Panc1 (cell line): Measurements from ENCODE around the gene HSD17B14. TPM values are rescaled to one million over a fixed set of nuclear protein-coding genes. Genes with fewer than 3 reads are reported as not detected.
"Not testable (repeated sequence)": the region's sequence is repeated elsewhere in the genome, so short reads cannot be mapped to it uniquely, and the experiment has no call there.

Experiments
- ATAC-seq: fragments of 200-7000 bp; cut with Tn5 transposase; 2 replicates; pipeline ENCODE4 v1.9.1; 2020; ENCODE audit warnings: mild to moderate bottlenecking, moderate library complexity
- BruUV-seq: library from RNA; stranded (reverse); fragments of 400-500 nt; replicated peaks from 2 replicates; lab custom pipeline; 2021; lab: Mats Ljungman, UMichigan
- CTCF ChIA-PET: fragments of 300-600 bp; sonication (Branson Sonifier 250); formaldehyde crosslinking; loops from one replicate; lab custom pipeline; 2022; ENCODE audit warnings: antibody characterized with exemption; lab: Charles Lee
- POLR2A ChIA-PET: fragments of 300-600 bp; sonication (Branson Sonifier 250); formaldehyde crosslinking; loops from one replicate; lab custom pipeline; 2022; ENCODE audit warnings: antibody characterized with exemption; lab: Charles Lee
- DNase-seq: peaks from one replicate; pipeline ENCODE4 v3.0.0-alpha.2; 2010; ENCODE audit warnings: low read depth, low spot score
- H3K27ac ChIP-seq: 2 replicates; pipeline ENCODE4 v1.5.1; 2011; ENCODE audit warnings: mild to moderate bottlenecking, low read length, inconsistent platforms
- H3K27me3 ChIP-seq: fragments of 200-500 bp; sonication (Bioruptor generic); 2 replicates; pipeline ENCODE4 v1.6.0; 2014; ENCODE audit warnings: low read length, inconsistent platforms; ENCODE audit not compliant: control insufficient read depth, insufficient read depth
- H3K36me3 ChIP-seq: fragments of 200-500 bp; sonication (Bioruptor generic); 2 replicates; pipeline ENCODE4 v1.5.1; 2014; ENCODE audit warnings: inconsistent platforms, mild to moderate bottlenecking, low read length, moderate library complexity; ENCODE audit not compliant: control insufficient read depth, insufficient read depth
- H3K4me1 ChIP-seq: 2 replicates; pipeline ENCODE4 v1.5.1; 2011; ENCODE audit warnings: inconsistent platforms, mild to moderate bottlenecking, low read length, moderate library complexity; ENCODE audit not compliant: control insufficient read depth, insufficient read depth
- H3K4me3 ChIP-seq, 2 experiments: 2 replicates each; pipeline ENCODE4 v1.5.1; 2011 to 2012; ENCODE audit warnings: low read depth in 2 of 2, low read length in 2 of 2, mild to moderate bottlenecking in 2 of 2, inconsistent platforms in 1 of 2, moderate library complexity in 1 of 2
- H3K9me3 ChIP-seq: fragments of 200-500 bp; sonication (Bioruptor generic); 2 replicates; pipeline ENCODE4 v1.5.1; 2014; ENCODE audit warnings: low read depth, mild to moderate bottlenecking, inconsistent platforms, low read length, moderate library complexity; ENCODE audit not compliant: control insufficient read depth, insufficient read depth
- CTCF ChIP-seq: fragments of 450-650 bp; IDR thresholded peaks from 2 replicates; pipeline ENCODE4 v1.5.1; 2017; ENCODE audit warnings: mild to moderate bottlenecking
- POLR2AphosphoS5 ChIP-seq: IDR thresholded peaks from 2 replicates; pipeline ENCODE4 v1.6.1; 2012; ENCODE audit warnings: mild to moderate bottlenecking, low read depth, low read length, moderate library complexity
- REST ChIP-seq, 2 experiments: IDR thresholded peaks; 2 replicates each; pipeline ENCODE4 v1.6.1; 2011 to 2012; ENCODE audit warnings: low read depth in 2 of 2, control low read depth in 1 of 2, low read length in 1 of 2, mild to moderate bottlenecking in 1 of 2, moderate library complexity in 1 of 2; ENCODE audit not compliant: insufficient read depth in 1 of 2
- SIN3A ChIP-seq: IDR thresholded peaks from 2 replicates; pipeline ENCODE4 v1.6.1; 2012; ENCODE audit warnings: low read depth, mild to moderate bottlenecking, low read length, moderate library complexity, borderline replicate concordance; ENCODE audit not compliant: insufficient read depth
- TCF7L2 ChIP-seq: IDR thresholded peaks from 2 replicates; pipeline ENCODE4 v1.6.1; 2011; ENCODE audit warnings: mild to moderate bottlenecking, low read depth, low read length, inconsistent platforms
- in situ Hi-C: cut with HindIII; loops from 2 replicates; pipeline ENCODE4 v1.10.0; 2016; ENCODE audit warnings: low sequenced_read_pairs, low pct_unique_long_range_greater_than_20kb
- intact Hi-C: fragments of 100-400 bp; cut with micrococcal nuclease; formaldehyde crosslinking; loops from one replicate; pipeline ENCODE4 v1.10.0; 2022; ENCODE audit not compliant: unreplicated experiment
- total RNA-seq: library from RNA; stranded (reverse); gene quantifications from one replicate; pipeline ENCODE4 v1.2.1, GENCODE V29; 2021; ENCODE audit not compliant: unreplicated experiment

HSD17B14 gene
- total RNA-seq, 1 experiment from 2014 or later = 20.8 TPM

- Histone ChIP-seq H3K9me3 (no peaks in the 10 kb centered on the region), H3K4me1 (no peaks in the 10 kb centered on the region), H3K36me3 (no peaks in the 10 kb centered on the region), H3K27ac (no peak overlapping the region), H3K27me3 (no peaks in the 10 kb centered on the region), H3K4me3 (no peak overlapping the region)
- CTCF ChIA-PET = no interaction called here
- DNase-seq (no peak), ATAC-seq (no peak)
- TF ChIP-seq TCF7L2 (no peak), POLR2AphosphoS5 (no peak), SIN3A (no peak), REST (IDR thresholded peaks at IDR 0.05; ENCODE audit: insufficient read depth in 1 of 2, low read depth in 2 of 2, low read length in 1 of 2) (no peak), CTCF (no peak)
- POLR2A ChIA-PET = no interaction called here
- intact Hi-C loops = no loop called here
- in situ Hi-C loops = no loop called here
- BruUV-seq = no TSS peak
Measured at GRCh38 chr19:48768994-48769713, 67.1 kb downstream of the HSD17B14 start.

- CTCF ChIA-PET = not testable (repeated sequence)
Measured at GRCh38 chr19:48768171-48768753, 68.0 kb downstream of the HSD17B14 start.

GRCh38 chr19:48765816-48766215 lies 70.5 kb downstream of the HSD17B14 start:
- CTCF ChIA-PET, POLR2A ChIA-PET, H3K9me3 ChIP-seq, in situ Hi-C loops, H3K36me3 ChIP-seq, H3K27ac ChIP-seq, ATAC-seq, H3K4me3 ChIP-seq, H3K4me1 ChIP-seq, H3K27me3 ChIP-seq, BruUV-seq, intact Hi-C loops, DNase-seq: not testable (repeated sequence)

More at GRCh38 chr19:48768171-48768753, 68.0 kb downstream of the HSD17B14 start:
- DNase-seq, POLR2A ChIA-PET, H3K36me3 ChIP-seq, H3K27ac ChIP-seq, intact Hi-C loops, H3K4me3 ChIP-seq, ATAC-seq, H3K27me3 ChIP-seq, H3K4me1 ChIP-seq, in situ Hi-C loops, BruUV-seq, H3K9me3 ChIP-seq: not testable (repeated sequence)

Other genes with a start within 250 kb of the HSD17B14 start
- gene SPACA4, start 229.7 kb downstream of the HSD17B14 start, total RNA-seq = not detected
- gene FAM83E, start 221.4 kb downstream of the HSD17B14 start, total RNA-seq = 1.0 TPM
- 670 TPM for gene RPL18, start 217.3 kb downstream of the HSD17B14 start, total RNA-seq
- gene SPHK2, start 217.0 kb downstream of the HSD17B14 start, total RNA-seq = 19.5 TPM
- 7.4 TPM for gene DBP, start 199.1 kb downstream of the HSD17B14 start, total RNA-seq
- 12.6 TPM for gene CA11, start 190.3 kb downstream of the HSD17B14 start, total RNA-seq
- 0.23 TPM for gene NTN5, start 163.5 kb downstream of the HSD17B14 start, total RNA-seq
- gene FUT2, start 140.5 kb downstream of the HSD17B14 start, total RNA-seq = 0.08 TPM
- 3.3 TPM for gene MAMSTR, start 116.8 kb downstream of the HSD17B14 start, total RNA-seq
- 0.41 TPM for gene RASIP1, start 95.9 kb downstream of the HSD17B14 start, total RNA-seq
- not detected for gene IZUMO1, start 89.6 kb downstream of the HSD17B14 start, total RNA-seq
- 0.13 TPM for gene FUT1, start 83.8 kb downstream of the HSD17B14 start, total RNA-seq
- gene FGF21, start 81.0 kb downstream of the HSD17B14 start, total RNA-seq = not detected
- gene BCAT2, start 25.5 kb downstream of the HSD17B14 start, total RNA-seq = 34.6 TPM
- gene PLEKHA4, start 32.1 kb upstream of the HSD17B14 start, total RNA-seq = 4.2 TPM
- gene PPP1R15A, start 35.9 kb upstream of the HSD17B14 start, total RNA-seq = 27.1 TPM
- gene TULP2, start 62.3 kb upstream of the HSD17B14 start, total RNA-seq = 0.15 TPM
- 102 TPM for gene NUCB1, start 63.8 kb upstream of the HSD17B14 start, total RNA-seq
- 0.85 TPM for gene DHDH, start 97.2 kb upstream of the HSD17B14 start, total RNA-seq
- 100 TPM for gene BAX, start 118.4 kb upstream of the HSD17B14 start, total RNA-seq
- gene FTL, start 128.8 kb upstream of the HSD17B14 start, total RNA-seq = 1,332 TPM
- 20.2 TPM for gene GYS1, start 156.8 kb upstream of the HSD17B14 start, total RNA-seq
- 170 TPM for gene RUVBL2, start 157.4 kb upstream of the HSD17B14 start, total RNA-seq
- 0.39 TPM for gene LHB, start 180.6 kb upstream of the HSD17B14 start, total RNA-seq
- gene CGB3, start 187.8 kb upstream of the HSD17B14 start, total RNA-seq = not detected
- not detected for gene CGB2, start 195.4 kb upstream of the HSD17B14 start, total RNA-seq
- not detected for gene CGB1, start 200.4 kb upstream of the HSD17B14 start, total RNA-seq
- not detected for gene CGB5, start 207.4 kb upstream of the HSD17B14 start, total RNA-seq
- not detected for gene CGB8, start 212.6 kb upstream of the HSD17B14 start, total RNA-seq
- gene CGB7, start 221.3 kb upstream of the HSD17B14 start, total RNA-seq = 0.95 TPM
- 0.39 TPM for gene NTF4, start 228.3 kb upstream of the HSD17B14 start, total RNA-seq
- gene KCNA7, start 236.2 kb upstream of the HSD17B14 start, total RNA-seq = 0.03 TPM
- gene SNRNP70, start 249.0 kb upstream of the HSD17B14 start, total RNA-seq = 180 TPM